A549 (cell line): ENCODE results near the gene ST6GALNAC1.

ENCODE experiments used
- CBX8 ChIP-seq: fragments of 200-600 bp; sonication (generic); IDR thresholded peaks from 2 replicates; pipeline ENCODE4 v1.6.1; 2016
- CTCF ChIP-seq: fragments of >200 bp; sonication (Bioruptor Twin); formaldehyde crosslinking; IDR thresholded peaks from 3 replicates; pipeline ENCODE4 v1.5.1; 2016
- HDAC2 ChIP-seq: fragments of 200-600 bp; sonication (generic); IDR thresholded peaks from 2 replicates; pipeline ENCODE4 v1.6.1; 2016
- HEYL ChIP-seq: fragments of 250-450 bp; sonication (Bioruptor Pico); IDR thresholded peaks from 2 replicates; pipeline ENCODE4 v1.8.0; 2021; ENCODE audit warnings: mild to moderate bottlenecking, moderate library complexity
- JUNB ChIP-seq: fragments of >200 bp; sonication (Bioruptor Twin); formaldehyde crosslinking; IDR thresholded peaks from 2 replicates; pipeline ENCODE4 v1.6.1; 2016
- MAX ChIP-seq: IDR thresholded peaks from 2 replicates; pipeline ENCODE4 v1.6.1; 2012
- PBX3 ChIP-seq: IDR thresholded peaks from 2 replicates; pipeline ENCODE4 v1.6.1; 2012
- POLR2A ChIP-seq: IDR thresholded peaks from 2 replicates; pipeline ENCODE4 v1.6.1; 2012; ENCODE audit warnings: mild to moderate bottlenecking, low read length
- REST ChIP-seq: fragments of 200-600 bp; sonication (generic); IDR thresholded peaks from 2 replicates; pipeline ENCODE4 v1.6.1; 2016; ENCODE audit warnings: antibody characterized with exemption, mild to moderate bottlenecking, moderate library complexity
- RNF2 ChIP-seq: fragments of 200-600 bp; sonication (generic); IDR thresholded peaks from 2 replicates; pipeline ENCODE4 v1.6.1; 2016; ENCODE audit warnings: low read depth, mild to moderate bottlenecking, antibody characterized with exemption, moderate library complexity, borderline replicate concordance
- ZFP36 ChIP-seq: fragments of 450-650 bp; IDR thresholded peaks from 2 replicates; pipeline ENCODE4 v1.6.1; 2014; ENCODE audit warnings: borderline replicate concordance; ENCODE audit not compliant: partially characterized antibody

- TF ChIP-seq CBX8 = no peak
- no peak for TF ChIP-seq PBX3
- no peak for TF ChIP-seq JUNB
- TF ChIP-seq MAX = no peak
- no peak for TF ChIP-seq REST
- TF ChIP-seq POLR2A = no peak
- no peak for TF ChIP-seq HDAC2
- no peak for TF ChIP-seq ZFP36
- TF ChIP-seq RNF2 = no peak
- no peak for TF ChIP-seq HEYL
- TF ChIP-seq CTCF = no peak
Measured at GRCh38 chr17:76686538-76687297, 43.2 kb upstream of the ST6GALNAC1 start.
